KG1 (cell line): ENCODE results near the gene SERPINE1.

Source experiments
- DNase-seq: peaks from one replicate; lab custom pipeline; 2025; lab: John Stamatoyannopoulos, UW

SERPINE1 gene

DNA sequence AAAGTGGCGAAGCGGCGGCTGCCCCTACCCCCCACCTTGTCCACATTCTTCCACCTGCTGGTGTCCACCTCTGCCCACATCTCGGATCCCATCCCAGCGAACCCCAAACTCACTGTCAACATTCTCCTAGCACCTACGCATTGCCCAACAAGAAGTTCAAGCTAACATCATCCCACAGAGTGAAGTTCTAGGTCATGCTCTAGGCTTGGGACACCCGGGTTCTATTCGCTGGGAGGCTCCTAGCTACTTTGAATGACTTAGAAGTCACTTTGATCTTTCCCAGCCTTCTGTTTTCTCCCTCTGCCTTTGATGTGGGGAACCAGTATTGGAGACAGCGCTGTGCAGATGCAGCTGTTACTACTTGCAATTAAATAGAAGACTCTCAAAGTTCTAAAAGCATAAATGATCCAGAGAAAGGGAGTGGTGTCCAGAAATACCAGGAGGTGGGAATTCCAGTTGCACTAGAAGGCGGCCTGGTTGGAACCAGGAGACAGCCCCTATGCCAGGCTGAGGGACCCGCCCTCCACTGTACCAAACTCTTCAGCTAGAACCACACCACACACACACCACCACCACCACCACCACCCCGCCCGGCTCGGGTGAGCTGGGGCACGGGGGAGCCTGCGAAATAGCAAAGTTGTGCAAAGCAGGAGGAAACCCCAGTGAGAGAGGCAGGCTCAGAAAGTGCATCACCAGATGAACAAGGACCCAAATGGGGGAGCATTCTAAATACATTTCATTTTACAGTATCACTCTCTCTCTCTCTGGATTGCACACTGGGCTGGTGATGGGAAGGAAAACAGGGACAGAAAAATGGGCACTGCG, 43.9 kb downstream of the SERPINE1 start:
- DNase-seq, result no peak

DNA sequence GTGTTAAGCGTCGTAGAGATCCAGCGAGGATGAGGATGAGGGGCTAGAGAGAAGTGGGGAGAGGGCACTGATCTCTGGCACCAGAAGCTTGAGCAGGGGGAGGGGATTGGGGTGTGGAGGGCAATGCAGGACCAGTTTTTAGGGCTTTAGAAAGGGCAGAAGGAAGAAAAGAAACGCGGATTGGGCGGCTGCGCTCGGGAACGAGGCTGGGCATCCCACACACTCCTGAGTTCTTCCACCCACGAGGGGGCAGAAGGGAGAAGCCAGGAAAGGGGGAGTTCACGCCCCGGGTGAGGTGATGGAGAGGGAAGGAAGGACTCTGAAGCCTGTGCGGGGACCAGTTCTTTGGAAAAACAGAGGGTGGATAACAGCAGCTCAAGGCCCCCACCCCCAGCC, 44.5 kb downstream of the SERPINE1 start:
- no peak for DNase-seq

DNA sequence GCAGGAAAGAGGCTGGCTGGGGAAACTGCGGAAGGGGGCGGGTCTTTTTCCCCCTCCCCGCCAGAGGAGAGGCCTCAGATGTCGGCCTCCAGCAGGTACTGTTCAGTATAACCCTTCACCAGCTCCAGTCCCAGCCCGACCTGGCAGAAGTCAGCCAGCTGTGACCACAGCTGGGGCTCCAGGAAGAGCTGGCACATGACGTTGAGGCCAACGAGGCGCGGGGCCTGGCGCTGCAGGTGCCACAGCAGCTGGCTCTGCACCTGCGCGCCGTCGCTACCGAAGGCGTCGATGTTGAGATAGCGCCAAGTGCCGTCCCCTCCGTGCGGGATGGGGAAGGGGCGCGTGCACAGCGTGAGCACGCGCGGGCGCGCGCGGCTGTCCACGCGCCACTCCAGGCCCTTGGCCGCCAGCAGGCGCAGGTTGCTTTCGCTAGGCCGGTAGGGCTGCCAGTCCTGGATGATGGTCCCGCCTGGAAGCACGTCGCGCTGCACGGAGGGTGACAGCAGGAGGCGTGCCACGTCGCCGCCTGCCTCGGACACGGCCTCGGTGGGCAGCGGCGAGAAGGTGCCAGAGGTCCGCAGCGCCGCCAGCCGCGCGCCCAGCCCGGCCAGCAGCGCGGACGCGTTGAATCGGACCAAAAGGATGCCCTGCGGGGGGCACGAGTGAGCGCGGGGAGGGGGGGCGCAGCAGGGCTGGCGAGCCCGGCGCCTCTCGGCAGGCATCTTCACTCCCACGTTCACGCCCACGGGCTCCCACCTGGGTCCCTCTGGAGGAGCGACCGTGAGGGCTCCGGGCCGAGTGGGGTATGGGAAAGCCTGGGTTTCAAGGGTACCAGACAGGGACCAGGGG, 45.3 kb downstream of the SERPINE1 start:
- no peak for DNase-seq

DNA sequence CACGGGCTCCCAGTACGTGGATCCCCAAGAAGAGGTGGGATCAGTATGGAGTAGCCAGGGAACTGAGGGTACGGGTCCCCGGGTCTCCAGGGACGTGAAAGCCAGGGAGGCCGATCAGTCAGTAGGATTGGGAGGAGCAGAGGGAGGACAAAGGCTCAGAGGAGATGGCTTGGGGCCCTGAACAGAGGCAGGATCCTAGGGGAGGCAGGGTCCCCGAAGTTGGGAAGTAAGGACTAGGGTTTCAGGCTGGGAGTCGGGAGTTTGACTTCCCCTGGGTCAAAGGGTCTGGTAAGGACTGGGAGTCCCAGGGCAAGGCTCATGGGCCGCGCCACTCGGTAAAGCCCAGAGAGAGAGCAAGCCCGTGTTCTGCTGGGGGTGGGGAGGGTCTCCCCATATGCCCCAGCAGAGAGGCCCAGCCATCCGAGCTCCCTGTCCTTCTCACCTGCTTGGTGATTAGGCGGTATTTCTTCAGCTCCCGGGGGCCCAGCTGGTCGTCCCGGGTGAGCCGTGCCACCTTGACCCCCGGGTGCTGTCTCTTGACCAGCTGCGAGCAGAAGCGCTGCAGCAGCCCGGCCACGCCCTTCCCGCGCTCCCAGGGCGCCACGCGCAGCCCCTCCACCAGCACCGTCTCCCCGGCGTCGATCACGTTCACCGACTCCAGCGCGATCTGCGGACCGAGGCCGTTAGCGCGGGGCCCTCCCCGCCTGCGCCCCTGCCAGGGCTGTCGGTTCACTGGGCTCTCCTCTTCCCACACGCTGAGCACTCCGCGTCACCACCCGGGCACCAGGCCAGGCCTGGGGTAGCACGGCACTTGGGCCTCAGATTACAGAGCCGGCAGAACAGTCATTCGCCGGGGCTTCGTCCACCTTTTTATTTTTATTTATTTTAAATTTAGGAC, 46.2 kb downstream of the SERPINE1 start:
- no peak for DNase-seq

DNA sequence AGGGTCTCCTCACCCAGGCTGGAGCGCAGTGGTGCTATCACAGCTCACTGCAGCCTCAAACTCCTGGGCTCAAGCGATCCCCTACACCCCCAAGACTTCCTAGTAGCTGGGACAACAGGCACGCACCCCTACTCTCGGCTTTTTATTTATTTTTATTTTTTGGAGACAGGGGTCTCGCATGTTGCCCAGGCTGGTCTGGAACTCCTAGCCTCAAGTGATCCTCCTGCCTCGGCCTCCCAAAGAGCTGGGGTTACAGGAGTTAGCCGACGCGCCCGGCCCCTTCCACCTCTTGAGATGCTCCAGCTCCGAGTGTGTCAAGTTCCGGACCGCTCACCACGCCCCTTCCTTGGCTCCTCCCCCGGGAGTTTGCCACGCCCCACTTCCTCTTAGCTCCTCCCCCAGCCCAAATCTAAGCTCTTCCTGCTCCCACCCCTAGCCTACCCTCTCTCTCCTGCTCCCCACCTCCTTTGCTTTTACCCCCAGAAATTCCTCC, 46.9 kb downstream of the SERPINE1 start:
- DNase-seq, result no peak

DNA sequence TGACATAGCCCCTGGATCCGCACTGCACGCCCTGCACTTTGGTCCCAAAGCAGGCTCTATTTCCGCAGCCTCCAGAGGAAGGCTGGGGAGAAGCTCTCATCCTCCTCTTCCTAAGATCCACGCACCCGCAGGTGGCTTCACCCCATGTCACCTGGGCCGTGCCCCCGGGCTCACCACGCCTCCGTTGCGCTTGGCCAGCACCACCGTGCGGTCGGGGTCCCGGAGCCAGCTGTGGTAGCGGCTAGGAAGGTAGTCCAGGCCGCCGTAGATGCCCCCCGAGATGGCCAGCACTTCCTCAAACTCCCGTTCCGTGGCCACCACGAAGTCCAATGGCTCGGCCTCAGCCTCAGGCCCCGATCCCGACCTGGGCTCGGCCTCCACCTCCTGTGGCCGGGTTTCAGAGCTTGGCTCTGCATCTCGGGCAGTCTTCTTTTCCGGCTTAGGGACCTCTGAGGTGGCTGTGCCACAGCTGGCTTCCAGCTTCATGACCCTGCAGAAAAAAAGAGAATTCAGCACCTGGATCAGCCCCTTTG, 47.5 kb downstream of the SERPINE1 start:
- no peak for DNase-seq

DNA sequence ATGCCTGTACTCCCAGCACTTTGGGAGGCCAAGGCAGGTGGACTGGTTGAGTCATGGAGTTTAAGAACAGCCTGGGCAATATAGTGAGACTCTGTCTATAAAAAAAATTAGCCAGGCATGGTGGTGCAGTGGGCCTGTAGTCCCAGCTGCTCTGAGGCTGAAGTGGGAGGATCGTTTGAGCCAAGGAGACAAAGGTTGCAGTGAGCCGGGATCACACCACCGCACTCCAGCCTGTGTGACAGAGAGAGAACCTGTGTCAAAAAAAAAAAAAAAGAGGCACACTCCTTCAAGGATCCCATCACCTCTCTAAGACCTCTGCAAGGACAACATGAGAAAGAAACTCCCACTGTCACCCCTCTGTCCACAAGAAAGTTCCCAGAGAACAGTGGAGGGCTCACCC, 48.8 kb downstream of the SERPINE1 start:
- no peak for DNase-seq

DNA sequence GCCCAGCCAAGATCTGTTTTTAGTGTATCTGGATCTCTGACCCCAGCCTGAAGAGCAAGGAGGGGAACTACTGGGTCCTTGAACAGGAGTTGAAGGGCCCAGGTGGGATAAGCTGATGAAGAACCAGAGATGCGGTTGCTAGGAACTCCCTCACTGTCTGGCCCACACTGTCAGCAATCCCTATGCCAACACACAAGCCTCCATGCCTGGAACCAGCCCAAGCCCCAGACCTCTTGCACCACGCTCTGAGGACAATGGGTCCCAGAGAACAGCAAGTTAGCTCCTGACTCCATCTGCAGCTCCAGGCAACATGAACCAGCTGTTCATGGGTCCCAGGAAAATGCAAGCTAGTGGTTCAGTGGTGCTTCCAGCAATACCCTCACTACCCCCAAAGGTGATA, 50.7 kb downstream of the SERPINE1 start:
- no peak for DNase-seq

DNA sequence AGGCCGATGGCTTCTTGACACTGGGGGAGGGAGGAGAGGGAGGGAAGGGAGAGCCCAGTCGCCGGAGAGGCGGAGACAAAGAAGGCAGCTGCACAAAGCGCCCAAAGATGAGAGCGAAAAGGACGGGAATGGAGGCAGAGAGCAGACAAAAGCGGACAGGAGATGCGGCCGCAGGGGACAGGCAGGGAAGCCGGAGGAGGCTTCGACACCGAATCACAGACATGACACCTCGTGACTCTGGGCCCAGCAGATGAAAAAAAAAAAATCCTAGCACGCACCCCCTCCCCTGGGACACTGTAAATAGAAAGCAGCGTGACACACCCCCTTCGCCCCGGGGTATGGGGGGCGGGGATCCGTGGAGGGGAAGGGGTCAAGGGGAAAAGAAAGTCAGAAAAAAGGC, 52.2 kb downstream of the SERPINE1 start:
- no peak for DNase-seq

DNA sequence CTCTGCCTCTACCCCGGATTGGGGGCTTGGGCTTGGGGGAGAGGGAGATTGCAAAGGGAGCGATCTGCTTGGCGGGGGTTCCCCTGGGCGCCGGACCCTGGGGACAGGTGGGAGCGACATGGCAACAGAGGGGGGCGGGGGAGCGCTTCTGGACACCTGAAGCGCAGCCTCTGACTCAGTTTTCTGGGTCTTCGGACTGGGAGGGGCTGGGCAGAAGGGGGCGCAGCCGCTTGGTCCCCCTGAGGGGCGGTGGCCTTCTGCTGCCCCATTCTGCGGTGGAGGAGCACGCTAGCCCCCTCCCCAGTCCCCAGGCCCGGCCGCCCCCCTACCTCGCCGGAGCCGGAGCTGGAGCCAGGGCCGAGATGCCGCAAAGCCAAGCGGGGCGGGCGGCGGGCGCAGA, 52.8 kb downstream of the SERPINE1 start:
- no peak for DNase-seq

DNA sequence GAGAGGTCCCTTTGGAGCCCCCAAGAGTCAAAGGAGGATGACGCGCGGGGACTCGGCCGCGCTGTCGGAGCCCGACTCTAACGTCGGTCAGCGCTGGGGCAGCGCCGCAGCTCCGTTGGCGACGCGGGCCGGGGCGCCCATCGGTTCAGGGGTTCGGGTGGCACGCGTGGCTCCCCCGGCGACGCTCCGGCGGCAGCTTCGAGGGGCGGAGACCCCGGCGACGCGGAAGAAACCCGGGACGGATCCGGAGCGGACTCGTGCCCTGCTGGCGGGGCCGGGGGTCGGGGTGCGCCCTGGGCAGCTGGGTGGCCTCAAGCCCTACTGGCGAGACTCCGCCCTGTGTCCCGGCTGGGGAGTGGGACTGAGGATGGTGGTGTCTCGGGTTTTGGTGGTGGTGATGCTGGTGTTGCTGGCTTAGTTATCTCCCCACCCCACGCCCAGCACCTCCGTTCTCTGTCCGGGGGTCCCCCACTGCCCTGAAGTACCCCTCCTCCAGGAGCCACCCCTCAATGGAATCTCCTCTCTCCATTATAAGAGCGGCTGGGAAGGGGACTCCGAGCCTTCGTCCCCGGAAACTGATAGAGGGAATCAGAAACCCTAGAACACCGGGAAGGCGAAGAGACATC, 53.3 kb downstream of the SERPINE1 start, which contains the start of gene NAT16:
Gene NAT16, minus strand, starts transcription at position 164 of the 626 bp plus-strand sequence. CDS start 5,486 bp downstream, outside the sequence.
- no peak for DNase-seq

DNA sequence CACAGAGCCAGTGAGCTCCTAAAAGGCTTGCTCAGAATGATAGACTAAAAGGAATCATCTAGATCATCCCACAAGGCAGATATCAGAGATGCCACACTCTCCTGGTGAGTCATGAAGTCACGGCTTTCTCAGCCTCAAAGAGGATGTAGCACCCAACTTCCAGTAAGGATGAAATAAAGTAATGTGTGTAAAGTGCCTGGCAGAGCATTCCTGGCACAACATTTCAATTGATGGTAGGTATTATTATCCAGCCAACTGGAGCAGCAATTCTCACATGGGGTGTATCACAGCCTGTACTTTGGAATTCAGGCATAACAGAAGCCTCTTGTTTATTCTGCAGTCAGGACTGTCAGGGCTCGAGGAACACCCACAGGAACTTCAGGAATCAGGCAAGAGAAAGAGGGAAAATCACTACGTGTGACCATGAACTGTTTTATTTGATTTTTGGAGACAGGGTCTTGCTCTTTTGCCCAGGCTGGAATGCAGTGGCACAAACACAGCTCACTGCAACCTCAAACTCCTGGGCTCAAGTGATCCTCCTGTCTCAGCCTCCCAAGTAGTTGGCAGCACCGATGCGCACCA, 58.4 kb downstream of the SERPINE1 start:
- DNase-seq, result no peak

DNA sequence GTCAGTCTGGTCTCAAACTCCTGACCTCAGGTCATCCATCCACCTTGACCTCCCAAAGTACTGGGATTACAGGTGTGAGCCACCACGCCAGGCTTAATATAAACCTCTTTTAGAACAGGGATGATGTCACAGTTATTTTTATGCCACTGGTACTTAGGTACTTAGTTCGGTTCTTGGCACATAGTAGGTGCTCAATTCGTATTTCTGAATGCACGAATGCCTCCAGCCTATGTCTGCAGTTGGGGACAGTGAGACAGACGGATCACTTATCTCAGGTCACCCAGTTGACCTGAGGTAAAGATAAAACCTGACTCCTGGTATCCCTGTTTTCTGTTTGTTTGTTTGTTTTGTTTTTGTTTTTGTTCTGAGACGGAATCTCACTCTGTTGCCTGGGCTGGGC, 59.3 kb downstream of the SERPINE1 start:
- DNase-seq, result no peak

DNA sequence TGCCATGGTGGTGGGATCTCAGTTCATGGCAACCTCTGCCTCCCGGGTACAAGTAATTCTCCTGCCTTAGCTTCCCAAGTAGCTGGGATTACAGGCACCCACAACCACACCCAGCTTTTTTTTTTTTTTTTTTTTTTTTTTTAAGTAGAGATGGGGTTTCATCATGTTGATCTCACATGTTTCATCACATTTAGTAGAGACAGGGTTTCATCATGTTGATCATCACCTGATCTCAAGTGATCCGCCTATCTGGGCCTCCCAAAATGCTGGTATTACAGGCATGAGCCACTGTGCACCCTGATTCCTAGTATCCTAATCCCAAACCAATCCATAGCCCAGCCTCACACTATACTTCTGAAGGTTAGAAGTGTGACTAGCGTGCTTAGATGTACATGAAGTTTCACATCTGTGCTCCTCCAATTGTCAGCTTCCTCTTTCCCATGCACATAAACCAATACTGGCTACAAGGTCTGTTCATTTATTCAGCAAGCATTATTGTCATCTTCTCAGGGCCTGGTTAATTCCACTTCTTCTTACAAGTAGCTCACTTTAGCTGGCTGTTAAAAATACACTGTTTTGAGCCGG, 60.0 kb downstream of the SERPINE1 start:
- DNase-seq, result no peak
